Activated T-helper 1 cell treated with Interleukin-2 at 50 U/mL for 16 hours (primary cell): ENCODE measurements around the gene SPPL2C.

Source experiments
- DNase-seq: peaks from one replicate; pipeline ENCODE4 v3.0.0-alpha.2; 2020; ENCODE audit warnings: low read depth

The SPPL2C gene

DNA sequence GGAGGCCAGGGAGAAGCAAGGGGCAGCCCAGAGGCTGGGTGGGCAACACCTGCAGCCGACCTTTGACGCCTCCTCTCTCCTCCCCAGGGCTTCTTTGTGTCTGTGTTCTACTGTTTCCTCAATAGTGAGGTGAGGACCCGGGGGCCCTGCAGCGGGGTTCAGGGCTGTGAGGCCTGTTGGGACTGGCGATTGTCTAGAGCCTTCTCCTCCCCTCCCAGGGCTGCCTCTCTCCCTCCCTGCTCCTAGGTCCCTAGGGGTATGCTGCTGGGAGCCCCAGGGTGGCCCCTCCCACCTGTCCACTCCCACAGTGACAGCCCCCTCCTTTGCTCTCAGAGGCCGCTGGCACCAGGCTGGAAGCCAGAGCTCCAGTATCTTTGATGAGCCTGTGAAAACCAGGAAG, 10.8 kb upstream of the SPPL2C start:
- DNase-seq: no peak

GRCh38 chr17:45834471-45835396, 9.9 kb upstream of the SPPL2C start:
- DNase-seq: no peak

DNA sequence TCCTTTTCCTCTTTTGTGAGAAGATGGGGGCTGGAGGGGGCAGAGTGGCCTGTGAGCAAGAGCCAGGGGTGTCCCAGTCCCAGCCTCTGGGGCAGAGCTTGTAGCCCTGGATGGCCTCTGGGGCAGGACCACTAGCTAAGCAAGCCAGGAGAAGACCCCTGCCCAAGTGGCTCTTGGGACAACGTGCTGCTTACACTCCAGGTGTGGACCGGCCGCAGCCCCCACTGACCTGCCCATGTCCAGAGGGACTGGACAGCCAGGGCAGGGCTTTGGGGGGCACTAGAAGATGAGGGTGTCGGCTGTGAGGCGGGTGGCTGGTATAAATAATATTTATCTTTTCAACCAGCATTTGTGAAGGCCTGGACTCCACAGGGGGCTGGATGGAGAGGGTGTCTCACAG, 9.2 kb upstream of the SPPL2C start:
- no peak for DNase-seq

GRCh38 chr17:45836047-45837044, 8.3 kb upstream of the SPPL2C start:
- no peak for DNase-seq

DNA sequence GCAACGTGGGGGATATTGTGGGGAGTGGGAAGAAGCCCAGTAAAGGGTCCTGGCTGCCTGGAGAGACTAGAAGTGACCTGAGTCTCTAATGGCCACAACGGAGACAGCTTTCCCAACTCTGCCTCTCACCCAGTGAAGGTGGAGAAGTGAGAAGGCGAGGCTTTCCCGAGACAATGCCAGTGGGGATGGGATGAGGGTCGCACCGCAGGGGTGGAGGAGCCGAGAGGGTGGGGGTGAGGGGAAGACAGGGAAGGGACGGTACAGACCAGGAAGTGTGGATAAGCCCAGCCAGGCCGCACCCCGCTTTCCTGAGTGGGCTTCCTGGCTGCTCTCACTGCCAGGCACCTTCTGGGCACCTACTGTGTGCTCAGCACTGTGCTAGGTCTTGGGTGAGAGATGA, 7.5 kb upstream of the SPPL2C start:
- no peak for DNase-seq

DNA sequence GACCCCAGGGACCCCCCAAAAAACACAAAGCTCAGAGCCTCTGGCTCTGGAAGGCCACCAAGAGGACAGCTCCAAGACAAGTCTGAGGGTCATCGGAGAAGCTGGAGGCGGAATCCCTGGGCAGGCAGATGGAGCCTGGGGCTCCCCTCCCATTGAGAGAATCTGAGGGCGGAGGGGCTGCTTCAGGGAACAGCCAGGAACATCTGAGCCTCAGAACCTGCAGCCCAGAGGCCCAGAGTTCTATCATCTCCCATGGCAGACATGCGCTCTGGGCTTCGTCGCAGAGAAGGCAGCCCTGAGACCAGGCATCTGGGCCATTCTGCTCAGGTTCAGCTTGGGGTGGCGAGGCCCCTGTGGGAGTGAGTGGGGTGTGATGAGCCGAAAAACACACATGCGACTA, 7.1 kb upstream of the SPPL2C start:
- no peak for DNase-seq

DNA sequence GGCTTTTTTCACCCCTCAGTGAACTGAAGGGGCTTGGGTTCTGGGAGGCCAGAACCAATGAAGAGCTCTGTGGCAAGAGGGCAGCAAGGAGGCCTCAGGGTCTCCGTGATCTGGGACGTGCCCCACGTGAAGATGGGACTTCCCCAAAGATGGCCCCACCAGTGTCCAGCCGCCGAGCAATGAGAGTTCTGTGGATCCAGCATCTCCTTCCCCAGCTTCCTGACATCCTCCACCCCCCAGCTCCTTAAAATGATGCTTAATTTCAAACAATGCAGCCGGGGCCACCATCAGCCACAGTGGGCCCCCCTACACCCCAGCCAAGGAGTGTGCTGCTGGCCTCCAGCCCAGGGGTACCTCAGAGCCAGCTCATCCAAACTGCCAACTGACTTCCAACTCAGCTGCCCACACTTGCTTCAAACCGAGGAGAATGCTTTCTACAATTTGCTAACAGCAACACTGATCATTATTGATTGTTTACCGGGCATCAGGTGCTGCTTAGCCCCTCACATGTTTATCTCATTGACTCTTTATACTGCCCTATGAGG, 5.9 kb upstream of the SPPL2C start:
- no peak for DNase-seq

- no peak for DNase-seq
These were observed 5.2 kb upstream of the SPPL2C start for GRCh38 chr17:45839442-45839841.

DNA sequence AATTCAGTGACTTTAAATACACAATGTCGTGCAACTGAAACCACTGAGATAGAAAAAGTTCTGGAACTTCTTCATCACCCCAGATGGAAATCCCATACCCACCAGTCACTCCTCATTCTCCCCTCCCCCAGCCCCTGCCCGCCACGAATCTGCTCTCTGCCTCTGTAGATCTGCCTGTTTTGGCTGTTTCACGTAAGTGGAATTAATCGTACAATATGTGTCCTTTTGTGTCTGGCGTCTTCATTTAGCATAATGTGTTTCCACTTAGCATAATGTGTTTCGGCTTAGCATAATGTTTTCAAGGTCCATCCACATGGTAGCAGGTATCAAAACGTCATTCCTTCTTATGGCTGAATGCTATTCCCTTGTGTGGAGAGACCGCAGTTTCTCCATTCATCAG, 3.5 kb upstream of the SPPL2C start:
- DNase-seq: no peak

- DNase-seq: no peak
These were observed 2.7 kb upstream of the SPPL2C start for GRCh38 chr17:45841883-45842525.

DNA sequence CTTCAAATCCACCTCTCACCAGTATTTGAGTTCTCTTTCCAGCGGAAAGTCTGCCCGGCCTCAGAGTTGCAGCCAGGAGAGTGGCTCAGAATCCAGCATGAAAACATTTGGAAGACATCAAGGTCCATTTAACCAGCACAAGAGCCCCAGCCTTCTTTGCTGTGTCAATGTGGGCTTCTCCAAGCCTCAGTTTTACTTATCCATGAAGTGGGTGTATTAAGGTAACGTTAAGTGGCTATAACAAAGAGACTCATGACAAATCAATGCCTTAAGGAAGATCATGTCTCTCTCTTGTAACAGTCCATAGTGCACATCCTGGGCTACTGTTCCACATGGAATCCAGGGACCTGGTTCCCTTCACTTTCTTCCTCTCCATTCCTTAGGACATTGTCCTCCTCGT, 959 bp upstream of the SPPL2C start:
- no peak for DNase-seq

GRCh38 chr17:45845376-45846185, 900 bp downstream of the SPPL2C start:
- no peak for DNase-seq

DNA sequence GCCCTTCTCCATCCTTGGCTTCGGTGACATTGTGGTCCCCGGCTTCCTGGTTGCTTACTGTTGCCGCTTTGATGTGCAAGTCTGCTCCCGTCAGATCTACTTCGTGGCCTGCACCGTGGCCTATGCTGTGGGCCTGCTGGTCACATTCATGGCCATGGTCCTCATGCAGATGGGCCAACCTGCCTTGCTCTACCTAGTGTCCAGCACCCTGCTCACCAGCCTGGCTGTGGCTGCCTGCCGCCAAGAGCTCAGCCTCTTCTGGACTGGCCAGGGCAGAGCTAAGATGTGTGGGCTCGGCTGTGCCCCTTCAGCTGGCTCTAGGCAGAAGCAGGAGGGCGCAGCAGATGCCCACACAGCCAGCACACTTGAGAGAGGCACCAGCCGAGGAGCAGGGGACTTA, 1.5 kb downstream of the SPPL2C start:
- DNase-seq: no peak

DNA sequence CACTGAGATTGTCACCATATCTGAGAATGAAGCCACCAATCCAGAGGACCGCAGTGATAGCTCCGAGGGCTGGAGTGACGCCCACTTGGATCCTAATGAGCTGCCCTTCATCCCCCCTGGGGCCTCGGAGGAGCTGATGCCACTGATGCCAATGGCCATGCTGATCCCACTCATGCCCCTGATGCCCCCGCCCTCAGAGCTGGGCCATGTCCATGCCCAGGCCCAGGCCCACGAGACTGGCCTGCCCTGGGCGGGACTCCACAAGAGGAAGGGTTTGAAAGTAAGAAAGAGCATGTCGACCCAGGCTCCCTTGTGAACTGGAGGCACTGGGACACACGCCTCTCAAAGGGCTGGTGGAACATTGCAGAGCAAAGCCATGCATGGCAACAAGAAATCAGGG, 2.0 kb downstream of the SPPL2C start:
- DNase-seq: no peak

- no peak for DNase-seq
These were observed 2.4 kb downstream of the SPPL2C start for GRCh38 chr17:45847101-45847500.

DNA sequence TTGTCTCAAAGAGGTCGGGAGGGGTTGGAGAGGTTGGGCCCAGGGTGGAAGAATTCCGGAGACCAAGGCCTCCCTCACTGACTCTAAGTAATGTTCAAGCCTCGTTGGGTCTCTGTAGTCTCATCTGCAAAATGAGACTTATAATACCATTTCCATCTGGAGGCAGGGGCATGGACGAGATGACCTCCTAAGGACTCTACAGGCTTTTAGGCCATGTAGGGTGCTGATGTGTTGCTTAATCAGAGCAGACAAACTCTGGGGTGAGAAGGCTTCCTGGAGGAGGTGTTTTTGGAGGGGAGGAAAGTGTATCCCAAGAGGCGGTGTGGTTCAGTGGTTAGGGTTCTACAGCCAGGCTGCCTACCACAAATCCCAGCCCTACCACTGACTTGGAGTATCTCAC, 3.1 kb downstream of the SPPL2C start:
- no peak for DNase-seq

DNA sequence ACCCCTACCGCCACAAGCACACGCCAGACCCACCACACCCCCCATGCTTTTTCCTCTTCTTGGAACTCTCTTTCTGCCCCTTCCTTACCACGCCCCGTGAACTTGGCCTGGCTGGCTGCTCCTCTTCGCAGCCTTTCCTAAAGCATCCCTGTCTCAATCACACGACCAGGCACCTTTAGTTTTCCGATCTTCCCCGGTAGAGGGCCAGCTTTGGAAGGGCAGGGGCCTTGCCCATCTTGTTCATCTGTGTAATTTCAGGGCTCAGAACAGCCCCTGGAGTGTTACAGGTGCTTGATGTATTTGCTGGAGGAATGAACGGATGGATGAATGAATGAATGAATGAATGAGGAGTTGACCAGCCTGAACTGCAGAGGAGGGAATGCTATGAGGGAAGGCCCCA, 3.7 kb downstream of the SPPL2C start:
- no peak for DNase-seq

GRCh38 chr17:45848868-45849535, 4.3 kb downstream of the SPPL2C start:
- no peak for DNase-seq

DNA sequence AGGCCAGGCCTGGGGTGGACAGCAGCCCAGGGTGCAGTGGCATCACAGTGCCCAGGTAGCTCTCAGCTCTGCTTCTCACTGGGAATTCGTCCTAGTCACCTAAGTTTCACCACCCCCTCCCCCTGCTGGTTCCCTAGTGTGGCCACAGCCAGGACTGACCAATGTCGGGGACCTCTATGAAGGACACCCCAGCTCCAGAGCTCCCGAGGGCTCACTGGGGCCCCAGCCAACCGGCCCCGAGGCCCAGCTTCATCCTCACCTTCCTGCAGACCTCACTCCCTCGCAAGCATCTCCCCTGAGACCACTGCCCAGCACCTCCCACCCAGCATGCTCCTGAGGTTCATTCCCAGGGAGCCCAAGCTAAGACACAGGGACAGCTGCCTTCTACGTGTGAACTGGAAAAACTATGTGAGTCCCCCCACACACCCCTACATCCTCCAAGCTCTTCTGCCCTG, 4.9 kb downstream of the SPPL2C start:
- no peak for DNase-seq

DNA sequence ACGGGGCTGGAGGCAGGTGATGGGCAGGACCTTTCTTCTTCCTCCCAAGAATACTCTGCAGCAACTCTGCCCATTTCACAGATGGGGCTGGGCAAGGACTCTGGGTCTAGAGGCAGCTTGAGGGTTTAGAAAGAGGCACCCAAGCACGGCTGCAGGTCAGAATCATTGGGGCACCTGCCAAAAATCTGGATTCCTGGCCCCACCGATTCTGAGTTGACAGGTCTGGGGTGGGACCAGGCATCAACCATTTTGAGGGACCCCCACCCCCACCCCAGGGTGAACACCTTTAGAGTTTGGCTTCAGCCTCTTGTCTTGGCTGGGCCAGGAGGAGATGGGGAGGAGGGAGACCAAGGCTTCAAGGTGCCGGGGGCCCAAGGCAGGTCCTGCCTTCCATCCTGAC, 5.3 kb downstream of the SPPL2C start:
- DNase-seq: no peak

DNA sequence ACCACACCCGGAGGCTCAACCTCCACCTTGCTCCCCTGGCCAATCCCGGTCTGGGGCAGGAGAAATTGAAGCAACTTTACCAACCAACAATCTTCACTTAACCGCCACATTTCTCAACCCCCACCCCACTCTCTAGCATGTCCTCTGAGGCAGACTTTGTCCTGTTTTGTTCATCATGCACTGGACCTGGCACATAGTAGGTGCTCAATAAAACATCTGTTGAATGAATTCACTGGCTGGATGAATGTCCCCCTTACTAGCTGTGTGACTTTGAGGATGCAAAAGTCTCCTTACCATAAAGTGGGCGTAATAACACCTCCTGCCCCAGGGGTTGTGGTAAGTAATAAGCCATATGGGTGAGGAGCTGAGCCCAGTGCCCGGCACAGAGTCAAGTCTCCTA, 5.8 kb downstream of the SPPL2C start:
- DNase-seq: no peak
